Germinal center (tissue), 1 donor: ENCODE measurements around the gene ACHE.
"Not testable (repeated sequence)": the region's sequence is repeated elsewhere in the genome, so short reads cannot be mapped to it uniquely, and the experiment has no call there.

ENCODE experiments used
- DNase-seq: peaks from one replicate; pipeline ENCODE4 v3.0.0; 2012; ENCODE audit warnings: mixed read lengths, low spot score

Gene ACHE

DNA sequence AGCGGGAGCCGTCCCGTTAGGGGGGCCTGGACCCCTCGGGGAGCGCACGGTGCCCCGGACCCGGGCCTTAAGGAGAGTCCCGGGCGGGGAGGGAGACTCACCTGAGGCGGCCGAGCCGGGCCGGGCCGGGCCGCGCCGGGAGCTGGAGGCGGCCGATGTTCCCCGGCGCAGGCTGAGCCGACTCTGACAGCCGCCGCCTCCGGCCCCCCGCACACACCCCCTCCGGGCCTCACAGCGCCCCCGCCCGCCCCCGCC, at the start of gene ACHE:
Gene ACHE (minus strand): TSS at position 188 of the 255 bp plus-strand sequence. CDS start 1,656 bp downstream, outside the sequence.
- DNase-seq = no peak

DNA sequence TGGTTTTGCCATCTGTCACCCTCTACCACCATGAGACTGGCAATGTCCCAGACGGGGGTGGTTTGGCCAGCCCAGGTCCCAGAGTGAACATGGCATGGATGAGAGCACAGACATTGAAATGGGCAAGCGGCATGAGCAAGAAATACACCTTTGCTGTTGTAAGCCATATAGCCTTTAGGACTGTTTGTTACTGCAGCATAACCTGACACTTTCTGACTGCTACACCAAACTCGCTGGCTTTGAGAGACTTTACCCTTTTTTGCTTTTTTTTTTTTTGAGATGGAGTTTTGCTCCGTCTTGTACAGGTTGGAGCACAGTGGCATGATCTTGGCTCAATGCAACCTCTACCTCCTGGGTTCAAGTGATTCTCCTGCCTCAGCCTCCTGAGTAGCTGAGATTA, 48.5 kb upstream of the ACHE start:
- no peak for DNase-seq

DNA sequence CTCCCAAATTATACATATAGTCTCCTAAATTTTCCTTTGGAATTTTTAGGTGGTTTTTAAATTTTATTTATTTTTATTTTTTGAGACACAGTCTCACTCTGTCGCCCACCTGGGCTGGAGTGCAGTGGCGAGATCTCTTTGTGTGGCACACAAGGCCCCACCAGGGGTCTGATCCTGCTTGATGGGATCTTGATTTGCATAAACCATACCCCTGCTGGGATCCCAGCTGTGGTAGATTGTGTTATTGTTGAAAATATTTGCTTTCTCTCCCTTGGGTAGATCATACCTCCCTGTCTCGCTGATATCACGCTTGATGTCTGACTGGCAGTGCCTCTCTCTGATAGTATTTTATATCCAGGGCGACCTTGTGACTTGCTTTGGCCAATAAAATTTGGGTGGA, 48.0 kb upstream of the ACHE start:
- no peak for DNase-seq

DNA sequence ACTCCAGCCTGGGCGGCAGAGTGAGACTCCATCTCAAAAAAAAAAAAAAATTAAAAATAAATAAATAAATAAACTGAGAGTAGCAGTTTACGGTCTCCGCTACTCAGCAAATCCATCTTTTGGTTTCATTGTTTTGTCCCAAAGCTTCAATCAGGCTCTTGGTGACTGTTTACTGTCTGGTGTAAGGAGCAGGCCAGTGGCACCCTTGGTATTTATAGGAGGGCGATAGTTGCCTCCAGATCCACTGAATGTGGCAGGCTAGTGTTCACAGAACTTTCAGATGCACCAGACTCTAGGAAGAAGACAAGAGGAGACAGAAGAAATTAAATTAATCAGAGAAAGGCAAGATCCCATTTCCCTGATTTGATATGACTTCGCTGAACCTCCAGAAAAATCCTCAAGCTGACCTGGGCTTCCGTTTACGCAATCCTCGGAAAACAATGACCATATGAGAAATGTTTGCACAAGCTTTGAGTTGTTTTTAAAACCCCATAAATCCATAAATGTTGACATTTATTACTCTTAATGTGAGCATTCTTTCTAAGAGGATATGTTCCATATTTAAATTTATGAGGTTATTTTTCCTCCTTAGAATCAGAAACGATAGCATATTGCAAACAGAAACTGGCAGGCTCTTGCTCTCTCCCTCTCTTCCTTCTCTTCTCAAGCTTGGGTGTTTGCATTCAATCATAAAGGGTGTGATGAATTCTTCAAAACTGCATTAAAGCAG, 46.5 kb upstream of the ACHE start:
- no peak for DNase-seq

DNA sequence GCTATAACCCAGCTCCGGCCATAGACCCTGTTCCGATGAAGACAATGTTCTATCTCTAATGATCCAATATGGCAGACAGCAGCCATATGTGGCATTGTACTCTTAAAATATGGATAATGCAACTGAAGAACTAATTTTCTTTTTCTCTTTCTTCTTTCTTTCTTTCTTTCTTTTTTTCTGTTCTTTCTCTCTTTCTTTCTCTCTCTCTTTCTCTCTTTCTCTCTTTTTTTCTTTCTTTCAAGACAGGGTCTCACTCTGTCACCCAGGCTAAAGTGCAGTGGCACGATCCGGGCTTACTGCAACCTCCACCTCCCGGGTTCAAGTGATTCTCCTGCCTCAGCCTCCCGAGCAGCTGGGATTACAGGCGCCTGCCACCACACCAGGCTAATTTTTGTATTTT, 40.5 kb upstream of the ACHE start:
- not testable (repeated sequence) for DNase-seq

DNA sequence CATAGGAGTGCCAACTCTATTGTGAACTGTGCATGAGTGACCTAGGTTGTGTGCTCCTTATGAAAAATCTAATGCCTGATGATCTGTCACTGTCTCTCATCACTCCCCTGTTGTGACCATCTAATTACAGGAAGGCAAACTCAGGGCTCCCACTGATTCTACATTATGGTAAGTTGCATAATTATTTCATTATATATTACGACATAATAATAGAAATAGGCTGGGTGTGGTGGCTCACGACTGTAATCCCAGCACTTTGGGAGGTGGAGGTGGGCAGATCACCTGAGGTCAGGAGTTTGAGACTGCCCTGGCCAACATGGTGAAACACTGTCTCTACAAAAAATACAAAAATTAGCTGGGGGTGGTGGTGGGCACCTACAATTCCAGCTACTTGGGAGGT, 39.7 kb upstream of the ACHE start:
- not testable (repeated sequence) for DNase-seq

DNA sequence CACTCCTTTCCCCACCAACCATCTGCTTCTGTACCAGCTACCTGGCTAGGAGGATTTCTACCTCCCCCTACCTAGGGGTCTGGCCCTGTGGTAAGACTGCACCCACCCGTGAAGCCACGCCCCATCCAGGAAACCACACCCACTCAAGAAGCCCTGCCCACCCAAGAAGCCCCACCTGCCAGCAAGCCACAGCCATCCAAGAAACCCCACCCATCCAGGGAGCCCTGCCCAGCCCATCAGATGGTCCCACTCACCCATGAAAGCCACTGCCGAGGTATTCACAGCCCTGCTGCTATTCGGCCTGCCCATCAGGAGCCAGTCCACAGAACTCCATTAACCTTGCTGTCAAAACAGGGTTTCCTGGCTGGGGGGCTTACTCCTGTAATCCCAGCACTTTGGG, 38.0 kb upstream of the ACHE start:
- DNase-seq = no peak

DNA sequence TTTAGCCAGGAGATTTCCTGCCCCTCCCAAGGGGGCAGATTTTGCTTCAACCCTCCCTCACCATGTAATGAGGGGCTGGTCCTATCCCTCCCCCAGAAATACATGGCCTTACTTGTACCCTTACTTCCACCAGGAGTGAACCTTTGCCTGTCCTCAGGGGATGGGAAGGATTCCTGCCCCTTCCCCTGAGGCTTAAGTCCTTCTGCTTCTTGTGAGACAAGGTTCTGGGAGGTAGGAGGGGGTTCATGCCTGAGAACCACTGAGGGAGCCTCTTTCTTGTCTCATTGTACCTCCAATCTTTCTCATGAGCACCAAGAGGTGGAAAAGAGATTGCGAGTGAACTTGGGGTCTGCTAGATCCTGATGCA, 34.1 kb upstream of the ACHE start:
- no peak for DNase-seq

DNA sequence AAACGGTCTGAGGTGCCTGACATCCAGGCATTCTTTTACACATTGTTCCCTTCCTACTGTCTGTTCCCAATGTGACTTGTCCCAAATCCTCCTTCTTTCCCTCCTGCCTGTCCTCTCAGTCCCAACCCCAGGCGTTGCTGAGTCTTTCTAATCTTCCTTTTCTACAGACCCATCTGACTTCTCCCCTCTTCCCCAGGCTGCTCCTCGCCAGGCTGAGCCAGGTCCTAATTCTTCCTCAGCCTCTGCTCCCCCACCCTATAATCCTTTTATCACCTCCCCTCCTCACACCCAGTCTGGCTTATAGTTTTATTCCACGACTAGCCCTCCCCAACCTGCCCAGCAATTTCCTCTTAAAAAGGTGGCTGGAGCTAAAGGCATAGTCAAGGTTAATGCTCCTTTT, 27.9 kb upstream of the ACHE start:
- DNase-seq = not testable (repeated sequence)

DNA sequence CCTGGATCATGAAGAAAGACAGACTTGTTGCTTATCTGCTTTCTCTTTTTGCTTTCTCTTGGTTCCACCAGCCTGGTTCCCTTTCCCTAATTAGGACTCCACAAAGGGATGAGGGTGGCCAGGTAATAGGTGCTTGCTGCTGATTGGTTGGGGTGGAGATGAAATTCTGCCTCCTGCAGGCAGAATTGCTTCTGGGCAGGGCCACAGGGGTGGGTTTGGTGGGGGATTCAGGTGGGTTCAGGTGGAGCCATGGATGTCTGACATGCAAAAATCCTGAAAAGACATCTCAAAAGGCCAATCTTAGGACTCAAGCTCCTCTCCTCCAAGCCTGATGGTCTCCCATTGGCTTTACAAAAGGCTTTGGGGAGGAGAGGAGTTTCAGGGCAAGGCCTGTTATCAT, 25.4 kb upstream of the ACHE start:
- no peak for DNase-seq

DNA sequence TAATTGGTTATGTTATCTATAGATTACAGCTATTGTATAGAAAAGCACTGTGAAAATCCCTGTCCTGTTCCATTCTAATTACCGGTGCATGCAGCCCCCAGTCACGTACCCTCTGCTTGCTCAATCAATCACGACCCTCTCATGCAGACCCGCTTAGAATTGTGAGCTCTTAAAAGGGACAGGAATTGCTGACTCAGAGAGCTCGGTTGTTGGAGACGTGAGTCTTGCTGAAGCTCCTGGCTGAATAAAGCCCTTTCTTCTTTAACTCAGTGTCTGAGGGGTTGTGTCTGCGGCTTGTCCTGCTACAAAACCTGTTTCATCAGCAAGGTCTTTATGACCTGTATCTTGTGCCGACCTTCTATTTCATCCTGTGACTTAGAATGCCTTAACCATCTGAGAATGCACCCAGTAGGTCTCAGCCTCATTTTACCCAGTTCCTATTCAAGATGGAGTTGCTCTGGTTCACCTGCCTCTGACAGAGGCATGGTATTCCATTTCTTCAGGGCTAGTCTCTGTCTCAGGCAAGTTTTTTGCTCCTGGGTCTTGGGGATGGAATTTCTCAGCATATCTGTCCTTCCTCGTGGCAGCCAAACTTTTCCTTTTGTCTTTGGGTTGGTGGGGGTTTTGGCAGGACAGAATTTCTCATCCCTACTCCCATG, 24.2 kb upstream of the ACHE start:
- not testable (repeated sequence) for DNase-seq

DNA sequence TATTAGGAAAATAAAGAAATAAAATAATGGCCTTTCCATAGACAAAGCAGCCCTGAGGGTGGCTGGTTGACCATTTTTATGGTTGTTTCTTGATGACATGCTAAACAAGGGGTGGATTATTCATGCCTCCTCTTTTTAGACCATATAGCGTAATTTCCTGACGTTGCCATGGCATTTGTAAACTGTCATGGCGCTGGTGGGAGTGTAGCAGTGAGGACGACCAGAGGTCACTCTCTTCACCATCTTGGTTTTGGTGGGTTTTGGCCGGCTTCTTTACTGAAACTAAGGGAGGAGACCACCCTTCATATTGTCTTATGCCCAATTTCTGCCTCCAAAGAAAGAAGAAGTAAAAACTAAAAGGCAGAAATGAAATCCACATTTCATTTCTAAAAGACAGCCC, 23.6 kb upstream of the ACHE start:
- not testable (repeated sequence) for DNase-seq

DNA sequence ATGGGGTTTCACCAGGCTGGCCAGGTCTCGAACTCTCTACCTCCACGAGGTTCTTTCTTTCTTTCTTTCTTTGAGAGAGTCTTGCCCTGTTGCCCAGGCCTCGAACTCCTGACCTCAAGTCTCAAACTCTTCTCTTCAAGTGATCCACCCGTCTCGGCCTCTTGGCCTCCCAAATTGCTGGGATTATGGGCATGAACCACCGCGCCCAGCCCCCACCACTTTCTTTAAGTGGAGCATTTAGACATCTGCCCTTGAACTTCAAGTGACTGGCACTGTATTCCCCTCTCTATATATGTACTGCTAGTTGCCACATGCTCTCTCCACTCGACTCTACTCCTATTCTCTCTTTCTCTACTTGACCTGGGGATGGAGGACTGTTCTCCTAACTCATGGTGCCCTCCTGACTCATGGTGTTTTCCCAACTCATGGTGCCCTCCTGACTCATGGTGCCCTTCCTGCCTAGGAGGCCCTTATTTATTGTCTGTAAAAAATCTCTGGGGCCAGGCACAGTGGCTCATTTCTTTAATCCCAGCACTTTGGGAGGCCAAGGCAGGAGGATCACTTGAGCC, 19.3 kb upstream of the ACHE start:
- no peak for DNase-seq

DNA sequence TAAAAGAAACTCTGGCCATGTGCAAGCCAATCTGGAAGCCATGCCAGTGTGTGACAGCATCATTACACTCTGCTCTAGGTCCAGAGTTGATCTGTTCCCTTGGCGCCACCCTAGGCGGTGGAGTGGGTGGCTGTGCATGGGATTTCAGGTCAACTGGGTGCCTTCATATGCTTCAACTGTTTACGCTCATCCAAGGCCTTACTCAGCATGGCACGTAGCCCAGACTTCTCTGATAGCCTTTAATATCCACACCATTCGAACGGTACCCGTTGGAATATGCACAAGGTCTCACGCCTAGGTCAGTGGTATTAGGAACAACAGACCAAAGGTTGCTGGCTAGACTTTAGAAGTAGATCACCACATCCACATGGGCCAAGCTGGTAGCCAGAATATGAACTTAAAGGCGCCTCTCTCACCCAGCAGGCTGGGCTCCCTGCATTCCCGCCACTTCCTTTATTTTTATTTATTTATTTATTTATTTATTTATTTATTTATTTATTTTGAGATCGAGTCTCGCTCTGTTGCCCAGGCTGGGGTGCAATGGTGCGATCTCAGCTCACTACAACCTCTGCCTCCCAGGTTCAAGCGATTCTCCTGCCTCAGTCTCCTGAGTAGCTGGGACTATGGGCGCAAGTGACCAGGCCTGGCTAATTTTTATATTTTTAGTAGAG, 18.7 kb upstream of the ACHE start:
- no peak for DNase-seq

DNA sequence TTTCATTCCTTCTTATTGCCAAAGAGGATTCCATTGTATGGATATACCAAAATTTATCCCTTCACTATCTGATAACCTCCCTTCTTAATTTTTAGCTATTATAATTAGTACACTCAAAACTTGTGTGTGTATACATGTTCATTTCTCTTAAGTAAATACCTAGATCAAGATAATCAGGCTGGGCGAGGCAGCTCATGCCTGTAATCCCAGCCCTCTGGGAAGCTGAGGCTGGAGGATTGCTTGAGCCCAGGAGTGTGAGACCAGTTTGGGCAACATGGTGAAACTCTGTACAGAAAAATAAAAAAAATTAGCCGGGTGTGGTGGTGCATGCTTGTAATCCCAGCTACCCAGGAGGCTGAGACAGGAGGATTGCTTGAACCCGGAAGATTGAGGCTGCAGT, 15.8 kb upstream of the ACHE start:
- DNase-seq = no peak

DNA sequence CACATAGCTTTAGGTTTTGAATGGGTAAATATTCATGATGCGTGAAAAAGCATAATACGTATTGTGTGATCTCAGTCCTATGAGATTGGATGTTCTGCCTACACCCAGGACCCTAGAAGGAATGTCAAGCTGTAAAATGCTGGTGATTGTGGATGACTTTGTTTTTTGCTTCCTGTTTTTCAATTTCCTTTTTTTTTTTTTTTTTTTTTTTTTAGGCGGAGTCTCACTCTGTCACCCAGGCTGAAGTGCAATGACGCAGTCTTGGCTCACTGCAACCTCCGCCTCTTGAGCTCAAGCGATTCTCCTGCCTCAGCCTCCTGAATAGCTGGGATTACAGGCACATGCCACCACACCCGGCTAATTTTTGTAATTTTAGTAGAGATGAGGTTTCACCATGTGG, 14.8 kb upstream of the ACHE start:
- DNase-seq = not testable (repeated sequence)

DNA sequence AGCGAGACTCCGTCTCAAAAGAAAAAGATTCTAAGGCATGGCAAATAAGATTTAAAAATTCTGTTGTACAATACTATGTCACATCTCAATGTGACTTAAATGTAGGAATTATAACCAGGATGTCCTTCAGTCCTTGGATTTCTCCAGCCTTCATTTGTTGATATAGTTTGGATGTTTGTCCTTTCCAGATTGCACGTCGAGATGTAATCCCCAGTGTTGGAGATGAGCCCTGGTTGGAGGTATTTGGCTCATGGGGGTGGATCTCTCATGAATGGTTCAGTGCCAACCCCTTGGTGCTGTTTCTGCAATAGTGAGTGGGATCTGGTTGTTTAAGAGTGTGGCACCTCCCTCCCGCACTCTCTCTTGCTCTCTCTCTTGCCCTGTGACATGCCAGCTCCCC, 12.8 kb upstream of the ACHE start:
- DNase-seq = no peak

DNA sequence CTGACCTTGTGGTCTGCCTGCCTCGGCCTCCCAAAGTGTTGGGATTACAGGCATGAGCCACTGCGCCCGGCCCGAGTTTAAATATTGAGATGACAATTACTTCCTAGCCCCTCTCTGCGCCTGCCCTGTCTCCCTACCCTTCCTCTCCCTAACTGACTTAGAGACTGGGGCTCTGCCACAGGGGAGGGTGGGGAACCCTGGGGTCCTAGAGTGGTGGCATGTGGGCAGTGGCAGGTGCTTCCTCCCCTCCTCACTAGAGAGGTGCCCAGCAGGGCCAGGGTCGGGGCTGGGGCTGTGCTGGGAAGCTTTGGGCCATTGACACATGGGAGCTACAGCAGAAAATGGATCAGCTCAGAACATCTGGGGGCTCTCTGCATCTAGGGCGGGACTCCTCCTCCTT, 7.0 kb upstream of the ACHE start:
- no peak for DNase-seq

DNA sequence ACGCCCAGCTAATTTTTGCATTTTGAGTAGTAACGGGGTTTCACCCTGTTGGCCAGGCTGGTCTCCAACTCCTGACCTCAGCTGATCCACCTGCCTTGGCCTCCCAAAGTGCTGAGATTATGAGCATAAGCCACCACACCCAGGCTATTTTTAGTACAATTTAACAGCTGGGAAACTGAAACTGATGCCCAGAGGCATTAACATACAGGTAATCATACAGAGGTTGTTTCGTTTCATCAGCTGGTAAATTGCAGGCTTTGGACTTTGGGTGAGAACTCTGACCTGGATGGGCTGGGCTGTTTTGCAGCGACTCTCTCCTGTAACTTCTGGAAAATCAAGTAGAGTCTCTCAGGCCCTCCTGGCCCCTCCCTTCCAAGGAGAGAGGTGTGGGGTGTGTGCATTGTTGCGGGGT, 6.2 kb upstream of the ACHE start:
- no peak for DNase-seq

DNA sequence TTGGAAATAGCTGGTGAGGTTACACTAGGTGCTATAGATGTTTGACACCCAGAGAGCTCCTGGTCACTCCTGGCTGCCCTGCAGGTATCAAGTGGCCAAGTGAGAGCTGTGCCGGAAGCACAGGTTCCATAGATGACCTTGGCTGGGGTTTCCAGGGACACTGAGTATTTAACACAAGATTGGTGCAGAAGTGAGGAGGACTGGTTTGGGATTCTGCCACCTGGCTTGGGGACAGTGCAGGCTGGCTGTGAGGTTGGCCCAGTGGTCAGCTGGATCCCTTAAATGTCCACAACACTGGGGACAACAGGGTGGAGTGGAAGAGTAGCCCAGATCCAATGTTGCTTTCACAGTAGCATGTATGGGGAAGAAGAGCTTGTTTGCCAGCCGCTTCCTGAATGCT, 5.3 kb upstream of the ACHE start:
- no peak for DNase-seq

DNA sequence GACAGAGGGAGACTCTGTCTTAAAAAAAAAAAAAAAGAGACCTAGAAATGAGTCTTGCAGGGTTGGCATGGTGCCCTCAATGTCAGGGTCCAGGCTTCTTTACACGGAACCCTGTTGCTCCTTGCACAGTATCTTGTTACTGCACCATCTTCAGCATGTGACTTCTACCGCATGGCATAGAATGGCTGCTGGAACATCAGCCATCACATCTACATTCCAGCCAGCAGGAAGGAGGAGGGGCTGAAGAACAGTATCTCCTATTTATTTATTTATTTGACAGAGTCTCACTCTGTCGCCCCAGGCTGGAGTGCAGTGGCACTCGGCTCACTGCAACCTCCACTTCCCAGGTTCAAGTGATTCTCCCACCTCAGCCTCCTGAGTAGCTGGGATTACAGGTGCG, 3.7 kb upstream of the ACHE start:
- no peak for DNase-seq

DNA sequence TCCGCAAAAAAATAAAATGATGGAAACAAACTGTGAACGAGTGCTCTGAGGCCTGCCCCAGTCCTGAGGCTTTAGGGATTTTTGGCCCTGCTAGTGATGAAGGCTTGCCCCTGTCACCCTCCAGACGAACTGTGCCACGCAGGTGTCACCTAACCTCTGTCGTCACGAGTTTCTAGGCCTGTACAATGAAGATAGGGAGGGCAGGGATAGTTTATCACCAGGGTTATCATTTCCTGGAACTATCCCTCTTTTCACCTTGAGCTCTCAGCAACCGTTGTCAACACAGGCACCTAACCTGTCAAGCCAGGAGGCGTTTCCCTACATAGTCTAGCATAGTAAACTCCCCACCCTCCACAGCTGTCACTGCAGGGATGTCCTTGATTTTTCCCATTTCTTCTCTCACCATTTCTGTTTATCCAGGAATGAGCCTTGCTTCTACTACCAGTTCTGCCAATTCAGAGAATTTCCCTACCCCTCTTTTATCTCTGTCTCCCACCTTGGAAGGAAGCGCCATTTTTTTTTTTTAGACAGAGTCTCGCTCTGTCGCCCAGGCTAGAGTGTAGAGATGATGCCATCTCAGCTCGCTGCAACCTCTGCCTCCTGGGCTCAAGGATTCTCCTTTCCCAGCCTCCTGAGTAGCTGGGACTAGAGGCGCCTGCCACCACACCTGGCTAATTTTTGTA, 2.2 kb upstream of the ACHE start:
- no peak for DNase-seq
